Parathyroid adenoma (tissue), 2 donors: Measurements from ENCODE around the gene CARS1.

Experiments used
- H2AFZ ChIP-seq: fragments of 300-600 bp; sonication (generic); one replicate; pipeline ENCODE4 v1.7.0; 2017; ENCODE audit warnings: antibody characterized with exemption, mild to moderate bottlenecking
- H3K27ac ChIP-seq: fragments of 300-600 bp; sonication (generic); one replicate; pipeline ENCODE4 v1.7.0; 2017
- H3K27me3 ChIP-seq: fragments of 300-600 bp; sonication (generic); one replicate; pipeline ENCODE4 v1.7.0; 2017; ENCODE audit warnings: low read length; ENCODE audit not compliant: control insufficient read depth, insufficient read depth
- H3K36me3 ChIP-seq: fragments of 300-600 bp; sonication (generic); one replicate; pipeline ENCODE4 v1.7.0; 2017; ENCODE audit warnings: low read length; ENCODE audit not compliant: control insufficient read depth, insufficient read depth
- H3K4me1 ChIP-seq: fragments of 300-600 bp; sonication (generic); one replicate; pipeline ENCODE4 v1.7.0; 2017; ENCODE audit warnings: control low read depth
- H3K4me2 ChIP-seq: fragments of 300-600 bp; sonication (generic); one replicate; pipeline ENCODE4 v1.7.0; 2017; ENCODE audit warnings: low read length
- H3K4me3 ChIP-seq: fragments of 300-600 bp; sonication (generic); one replicate; pipeline ENCODE4 v1.7.0; 2017; ENCODE audit warnings: low read depth, low read length
- H3K79me2 ChIP-seq: fragments of 300-600 bp; sonication (generic); one replicate; pipeline ENCODE4 v1.7.0; 2017; ENCODE audit warnings: control low read depth
- H3K9ac ChIP-seq: fragments of 300-600 bp; sonication (generic); one replicate; pipeline ENCODE4 v1.7.0; 2017; ENCODE audit warnings: mild to moderate bottlenecking
- H3K9me3 ChIP-seq: fragments of 300-600 bp; sonication (generic); one replicate; pipeline ENCODE4 v1.7.0; 2017; ENCODE audit warnings: low read length; ENCODE audit not compliant: control insufficient read depth
- CTCF ChIP-seq: fragments of 300-600 bp; sonication (generic); IDR thresholded peaks from one replicate; pipeline ENCODE4 v1.7.0; 2017; ENCODE audit warnings: antibody characterized with exemption, mild to moderate bottlenecking
- donor health status: primary hyperparathyroidism.

The CARS1 gene

GRCh38 chr11:2981130-2981529 is 76.1 kb downstream of the CARS1 start:
- Histone ChIP-seq H3K4me1 (peaks cover 2% of the 10 kb centered on the region), H3K27me3 (no peaks in the 10 kb centered on the region)

GRCh38 chr11:2980168-2980840 is 76.9 kb downstream of the CARS1 start:
- TF ChIP-seq CTCF, result no peak
- H3K36me3 ChIP-seq, result no peaks in the 10 kb centered on the region
- no peak overlapping the region for H3K4me3 ChIP-seq
- peaks cover 2% of the 10 kb centered on the region for H3K4me1 ChIP-seq
- H3K79me2 ChIP-seq, result peaks cover 24% of the 10 kb centered on the region
- H3K9me3 ChIP-seq, result no peaks in the 10 kb centered on the region
- H3K4me2 ChIP-seq, result no peak overlapping the region
- H3K27ac ChIP-seq, result no peak overlapping the region
- no peaks in the 10 kb centered on the region for H3K27me3 ChIP-seq
- no peak overlapping the region for H2AFZ ChIP-seq
- no peak overlapping the region for H3K9ac ChIP-seq

More at GRCh38 chr11:2981130-2981529, 76.1 kb downstream of the CARS1 start:
- H3K27ac ChIP-seq, result no peak overlapping the region
- peaks cover 17% of the 10 kb centered on the region for H3K79me2 ChIP-seq
- no peak for TF ChIP-seq CTCF
- H3K4me2 ChIP-seq, result no peak overlapping the region
- H3K4me3 ChIP-seq, result no peak overlapping the region
- H3K36me3 ChIP-seq, result no peaks in the 10 kb centered on the region
- H3K9ac ChIP-seq, result no peak overlapping the region
- no peak overlapping the region for H2AFZ ChIP-seq
- no peaks in the 10 kb centered on the region for H3K9me3 ChIP-seq

- no peak overlapping the region for H3K4me3 ChIP-seq
- H3K36me3 ChIP-seq, result no peaks in the 10 kb centered on the region
- peaks cover 2% of the 10 kb centered on the region for H3K4me1 ChIP-seq
- H3K4me2 ChIP-seq, result no peak overlapping the region
- H3K9ac ChIP-seq, result no peak overlapping the region
- H3K9me3 ChIP-seq, result no peaks in the 10 kb centered on the region
- H3K27me3 ChIP-seq, result no peaks in the 10 kb centered on the region
- no peak for TF ChIP-seq CTCF
- H3K79me2 ChIP-seq, result peaks cover 23% of the 10 kb centered on the region
- no peak overlapping the region for H2AFZ ChIP-seq
- H3K27ac ChIP-seq, result no peak overlapping the region
These were observed 80.1 kb downstream of the CARS1 start for GRCh38 chr11:2977113-2977512.

- Histone ChIP-seq H3K79me2 (peaks cover 19% of the 10 kb centered on the region), H3K27ac (no peak overlapping the region), H3K4me1 (peaks cover 2% of the 10 kb centered on the region), H3K4me3 (no peak overlapping the region), H3K36me3 (no peaks in the 10 kb centered on the region), H3K27me3 (no peaks in the 10 kb centered on the region), H3K9me3 (no peaks in the 10 kb centered on the region), H2AFZ (no peak overlapping the region), H3K4me2 (no peak overlapping the region), H3K9ac (no peak overlapping the region)
- TF ChIP-seq CTCF, result no peak
These were observed 80.7 kb downstream of the CARS1 start for GRCh38 chr11:2976294-2977063.
